ENCODE data around the gene CALM3.
A peak's percentile ranks its signal among the peaks of the same experiment; 100 is the strongest.

CALM3 gene

GRCh38 chr19:46634045-46634655 lies 33.0 kb downstream of the CALM3 start:
- peaks cover 10% of the 10 kb centered on the region for H3K4me1 Mint-ChIP-seq
- no peaks in the 10 kb centered on the region for H3K36me3 Mint-ChIP-seq
- H3K4me3 Mint-ChIP-seq: no peak overlapping the region
- DNase-seq (ENCODE audit: low spot score in 2 of 2): peak; percentile 81 to 97
- no peak overlapping the region for H3K27ac Mint-ChIP-seq
- peak; percentile 45 for ATAC-seq
- H3K9me3 Mint-ChIP-seq: no peaks in the 10 kb centered on the region

DNA sequence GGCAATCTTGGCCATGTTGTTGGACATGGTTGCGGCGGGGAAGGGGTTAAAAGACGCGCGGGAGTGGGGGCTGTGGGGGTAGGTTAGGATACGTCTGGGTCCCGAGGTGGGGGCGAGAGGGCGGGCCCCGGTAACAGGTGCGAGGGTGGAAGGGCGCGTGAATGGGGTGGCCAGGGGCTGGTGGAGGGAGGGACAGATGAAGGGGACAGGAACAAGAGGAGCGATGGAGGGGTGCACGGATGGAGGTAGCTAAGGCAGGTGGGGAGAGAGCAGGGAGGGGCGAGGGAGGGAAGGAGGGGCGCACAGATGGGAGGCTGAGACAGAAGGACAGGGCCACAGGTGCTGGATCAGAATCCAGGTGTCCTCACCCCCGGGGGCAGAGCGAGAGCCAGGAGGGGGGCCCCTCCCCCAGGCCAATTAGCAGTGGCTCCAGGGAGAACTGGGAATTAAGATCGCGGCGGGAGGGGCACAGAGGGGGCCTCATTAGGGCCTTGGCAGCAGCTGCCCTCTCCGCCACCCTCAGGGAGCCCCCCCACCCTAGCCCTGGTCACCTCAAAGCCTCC lies 33.6 kb downstream of the CALM3 start:
- ATAC-seq (no peak), DNase-seq (ENCODE audit: low spot score in 2 of 2) (no peak)
- H3K27ac Mint-ChIP-seq: peak overlapping the region; percentile 35
- H3K4me3 Mint-ChIP-seq: no peak overlapping the region
- H3K9me3 Mint-ChIP-seq: no peaks in the 10 kb centered on the region
- H3K36me3 Mint-ChIP-seq: no peaks in the 10 kb centered on the region
- peaks cover 10% of the 10 kb centered on the region for H3K4me1 Mint-ChIP-seq

DNA sequence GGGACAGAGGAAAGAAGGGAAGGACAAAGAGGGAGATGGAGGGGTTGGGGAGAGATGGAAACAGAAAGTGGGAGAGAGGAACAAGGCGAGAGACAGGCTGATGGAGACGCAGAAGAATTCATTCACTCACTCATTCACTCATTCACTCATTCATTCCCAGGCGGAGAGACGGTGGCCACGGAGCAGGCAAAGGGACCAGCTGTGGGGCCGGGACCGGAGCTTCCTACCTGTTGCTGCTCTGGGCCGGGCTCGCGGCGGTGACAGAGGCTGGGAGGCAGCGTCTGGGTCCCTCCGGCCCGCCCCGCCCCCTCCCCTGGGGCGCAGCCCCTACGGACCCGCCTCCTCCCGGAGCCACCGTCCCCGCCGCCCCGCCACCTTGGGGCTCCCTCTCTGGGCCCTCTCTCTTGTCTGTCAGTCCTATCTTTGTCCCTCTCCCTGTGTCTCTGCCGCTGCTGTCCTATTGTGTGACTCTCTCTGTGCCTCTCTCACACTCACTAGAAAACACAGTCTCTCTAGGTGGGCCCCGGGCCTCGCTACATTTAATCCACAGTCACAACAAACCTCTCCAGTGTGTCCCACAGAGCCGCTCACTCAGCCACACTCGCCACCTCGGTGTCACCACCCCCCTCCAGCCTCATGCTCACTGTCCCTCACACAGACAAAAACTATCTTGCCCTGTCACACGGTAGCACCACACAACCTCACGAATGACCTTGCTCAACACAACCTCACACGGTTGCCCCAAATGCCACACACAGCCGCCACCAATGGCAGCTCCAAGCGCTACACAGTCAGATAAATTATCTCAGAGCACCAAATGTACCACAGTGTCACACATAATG lies 35.0 kb downstream of the CALM3 start, which contains the start of gene GNG8:
Gene GNG8 (minus strand): TSS at position 283 of the 842 bp plus-strand sequence. CDS start 1,520 bp downstream, outside the sequence.
- Mint-ChIP-seq H3K4me3 (no peak within 1 kb of the TSS), H3K4me1 (peaks cover 10% of the 10 kb centered on the region), H3K9me3 (no peaks in the 10 kb centered on the region), H3K27ac (peak within 1 kb of the TSS; percentile 35), H3K36me3 (no peaks in the 10 kb centered on the region)
- ATAC-seq (no peak), DNase-seq (ENCODE audit: low spot score in 2 of 2) (no peak)

DNA sequence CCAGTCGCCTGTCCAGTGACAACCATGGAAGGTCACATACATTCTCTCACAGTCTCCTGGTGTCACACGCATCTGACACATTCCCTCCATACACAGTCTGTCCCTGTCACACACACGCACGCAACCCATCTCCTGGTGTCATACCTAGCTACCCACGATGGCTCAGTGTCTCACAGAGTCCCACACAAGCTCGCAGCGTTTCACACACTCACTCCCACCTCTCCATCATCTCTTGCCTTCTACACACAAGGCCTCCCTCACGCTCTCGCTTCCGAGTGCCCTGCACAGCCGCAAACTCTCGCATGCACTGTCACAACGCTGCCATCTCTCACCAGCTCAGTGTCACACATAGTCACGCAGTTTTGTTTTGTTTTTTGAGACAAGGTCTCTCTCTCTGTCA lies 36.1 kb downstream of the CALM3 start:
- ATAC-seq (no peak), DNase-seq (ENCODE audit: low spot score in 2 of 2) (no peak)
- Mint-ChIP-seq H3K4me1 (peaks cover 10% of the 10 kb centered on the region), H3K9me3 (no peaks in the 10 kb centered on the region), H3K27ac (no peak overlapping the region), H3K4me3 (no peak overlapping the region), H3K36me3 (no peaks in the 10 kb centered on the region)

DNA sequence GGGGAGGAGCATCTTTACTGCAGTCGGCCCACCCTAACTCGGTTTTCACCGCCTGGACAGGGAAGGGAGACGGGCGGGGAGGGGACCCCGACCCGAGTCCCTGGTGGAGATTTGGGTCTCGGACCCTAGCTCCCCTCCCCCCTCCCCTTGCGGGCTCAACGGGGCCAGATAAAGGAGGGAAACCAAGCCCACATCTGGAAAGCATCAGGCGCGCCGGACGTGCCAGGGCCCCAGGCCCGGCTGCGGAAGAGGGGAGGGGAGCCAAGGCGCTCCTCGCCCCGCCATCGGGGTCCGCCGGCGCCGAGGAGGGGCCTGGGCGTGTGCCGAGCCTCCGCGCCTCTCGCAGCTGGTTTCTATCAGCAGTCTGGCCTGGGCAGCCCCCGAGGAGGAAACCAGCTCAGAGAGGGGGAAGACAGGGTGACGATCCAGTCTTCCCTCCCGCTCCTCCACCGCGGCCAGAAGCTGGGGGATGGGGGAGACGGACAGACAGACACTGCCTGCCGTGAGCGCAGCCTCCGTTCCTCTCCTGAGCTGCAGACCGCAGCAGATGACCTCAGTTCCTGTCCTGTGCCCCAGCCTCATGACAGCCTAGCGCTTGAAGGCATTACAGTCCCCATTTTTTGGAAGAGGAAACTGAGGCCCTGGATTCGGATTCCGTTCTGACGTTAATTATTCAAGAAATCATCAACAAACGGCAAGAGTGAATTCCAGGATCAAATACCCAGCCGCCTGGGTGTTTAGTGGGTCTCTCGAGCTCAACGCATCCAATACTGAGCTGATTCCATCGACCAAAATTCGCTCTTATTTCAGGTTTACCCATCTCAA lies 38.4 kb downstream of the CALM3 start:
- no peaks in the 10 kb centered on the region for H3K4me1 Mint-ChIP-seq
- no peak overlapping the region for H3K4me3 Mint-ChIP-seq
- H3K9me3 Mint-ChIP-seq: no peaks in the 10 kb centered on the region
- DNase-seq (ENCODE audit: low spot score in 2 of 2): no peak
- H3K27ac Mint-ChIP-seq: no peak overlapping the region
- no peaks in the 10 kb centered on the region for H3K36me3 Mint-ChIP-seq
- ATAC-seq: peak; percentile 15

- Mint-ChIP-seq H3K27ac (no peak overlapping the region), H3K4me3 (no peak overlapping the region), H3K36me3 (no peaks in the 10 kb centered on the region), H3K4me1 (no peaks in the 10 kb centered on the region), H3K9me3 (no peaks in the 10 kb centered on the region)
- ATAC-seq: no peak
- no peak for DNase-seq (ENCODE audit: low spot score in 2 of 2)
Measured at GRCh38 chr19:46640656-46641055, 39.5 kb downstream of the CALM3 start.

DNA sequence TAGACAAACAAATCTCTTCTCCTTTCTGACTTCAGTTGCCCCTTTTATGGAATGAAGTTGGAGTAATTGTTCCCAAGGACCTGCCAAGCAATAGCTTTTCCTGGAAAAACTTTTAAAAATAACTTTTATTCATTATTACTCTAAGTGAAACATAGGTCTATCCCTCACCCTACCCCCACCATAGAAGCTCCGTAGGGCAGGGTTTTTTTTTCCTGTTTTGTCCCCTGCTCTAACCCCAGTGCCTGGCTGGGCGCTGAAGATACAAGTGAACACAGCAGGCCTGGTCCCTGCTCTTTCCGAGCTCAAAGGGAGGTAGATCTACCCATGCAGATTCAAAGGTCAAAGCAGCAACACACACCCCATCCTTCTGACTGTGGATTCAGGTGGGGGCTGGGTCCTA lies 43.6 kb downstream of the CALM3 start:
- Mint-ChIP-seq H3K4me3 (no peak overlapping the region), H3K4me1 (peaks cover 9% of the 10 kb centered on the region), H3K9me3 (no peaks in the 10 kb centered on the region), H3K36me3 (no peaks in the 10 kb centered on the region), H3K27ac (no peak overlapping the region)
- DNase-seq (ENCODE audit: low spot score in 2 of 2) (no peak), ATAC-seq (no peak)

DNA sequence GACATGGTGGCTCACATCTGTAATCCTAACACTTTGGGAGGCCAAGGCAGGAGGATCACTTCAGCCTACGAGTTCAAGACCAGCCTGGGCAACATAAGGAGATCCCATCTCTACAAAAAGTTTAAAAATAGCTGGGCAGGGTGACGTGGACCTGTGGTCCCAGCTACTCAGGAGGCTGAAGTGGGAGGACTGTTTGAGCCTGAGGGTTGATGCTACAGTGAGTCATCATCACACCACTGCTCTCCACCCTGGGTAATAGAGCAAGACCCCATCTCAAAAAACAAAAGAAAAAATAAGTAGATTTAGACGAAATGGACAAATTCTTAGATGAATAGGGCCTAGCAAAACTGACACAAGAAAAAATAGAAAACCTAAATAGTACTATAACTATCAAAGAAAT lies 45.3 kb downstream of the CALM3 start:
- Mint-ChIP-seq H3K4me3 (no peak overlapping the region), H3K9me3 (no peaks in the 10 kb centered on the region), H3K4me1 (peaks cover 9% of the 10 kb centered on the region), H3K36me3 (peaks cover 6% of the 10 kb centered on the region), H3K27ac (no peak overlapping the region)
- ATAC-seq (no peak), DNase-seq (ENCODE audit: low spot score in 2 of 2) (no peak)

DNA sequence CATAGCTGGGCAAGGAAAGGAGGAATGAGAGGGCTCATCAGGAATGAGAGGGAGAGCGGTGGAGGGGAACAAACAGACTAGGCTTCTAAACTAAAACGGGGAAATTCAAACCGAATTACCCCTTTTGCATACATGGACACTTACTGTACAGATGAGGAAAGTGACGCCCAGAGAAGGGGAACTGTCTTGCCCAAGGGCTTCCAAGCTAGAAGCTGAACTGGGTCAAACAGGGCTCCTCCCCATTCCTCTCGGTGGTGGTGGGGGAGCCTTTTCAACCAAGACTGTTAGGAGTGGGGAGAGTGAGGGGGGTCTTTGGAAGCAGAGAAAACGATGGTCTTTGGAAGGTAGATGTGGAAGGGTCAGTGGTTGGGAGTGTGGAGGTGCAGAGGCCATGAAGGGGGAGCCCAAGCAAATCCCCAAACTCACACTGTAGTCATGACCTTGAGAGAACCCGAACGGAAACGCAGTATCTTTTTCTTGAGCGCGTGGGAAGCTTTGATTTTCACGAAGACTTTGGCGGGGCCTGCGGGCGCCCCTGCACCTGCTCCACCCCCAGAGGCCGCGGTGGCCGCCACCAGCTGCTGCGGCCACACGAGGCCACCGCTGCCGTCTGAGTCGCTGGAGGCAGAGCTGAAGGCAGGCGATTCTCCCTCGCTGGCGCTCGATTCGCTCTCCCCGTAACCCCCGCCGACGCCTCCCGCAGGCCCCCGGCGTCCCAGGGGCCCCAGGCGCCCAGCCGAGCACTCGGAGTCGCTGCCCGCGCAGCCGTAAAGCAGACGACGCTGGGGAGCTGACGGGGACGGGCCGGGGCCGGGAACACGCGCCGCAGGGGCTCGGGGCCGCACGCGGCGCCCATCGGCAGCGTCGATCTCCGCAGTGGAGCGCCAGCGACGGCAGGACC lies 47.2 kb downstream of the CALM3 start:
- peaks cover 6% of the 10 kb centered on the region for H3K36me3 Mint-ChIP-seq
- peak; percentile 34 for ATAC-seq
- H3K27ac Mint-ChIP-seq: no peak overlapping the region
- no peak for DNase-seq (ENCODE audit: low spot score in 2 of 2)
- peak overlapping the region; percentile 5 for H3K4me3 Mint-ChIP-seq
- H3K4me1 Mint-ChIP-seq: peaks cover 9% of the 10 kb centered on the region
- no peaks in the 10 kb centered on the region for H3K9me3 Mint-ChIP-seq

DNA sequence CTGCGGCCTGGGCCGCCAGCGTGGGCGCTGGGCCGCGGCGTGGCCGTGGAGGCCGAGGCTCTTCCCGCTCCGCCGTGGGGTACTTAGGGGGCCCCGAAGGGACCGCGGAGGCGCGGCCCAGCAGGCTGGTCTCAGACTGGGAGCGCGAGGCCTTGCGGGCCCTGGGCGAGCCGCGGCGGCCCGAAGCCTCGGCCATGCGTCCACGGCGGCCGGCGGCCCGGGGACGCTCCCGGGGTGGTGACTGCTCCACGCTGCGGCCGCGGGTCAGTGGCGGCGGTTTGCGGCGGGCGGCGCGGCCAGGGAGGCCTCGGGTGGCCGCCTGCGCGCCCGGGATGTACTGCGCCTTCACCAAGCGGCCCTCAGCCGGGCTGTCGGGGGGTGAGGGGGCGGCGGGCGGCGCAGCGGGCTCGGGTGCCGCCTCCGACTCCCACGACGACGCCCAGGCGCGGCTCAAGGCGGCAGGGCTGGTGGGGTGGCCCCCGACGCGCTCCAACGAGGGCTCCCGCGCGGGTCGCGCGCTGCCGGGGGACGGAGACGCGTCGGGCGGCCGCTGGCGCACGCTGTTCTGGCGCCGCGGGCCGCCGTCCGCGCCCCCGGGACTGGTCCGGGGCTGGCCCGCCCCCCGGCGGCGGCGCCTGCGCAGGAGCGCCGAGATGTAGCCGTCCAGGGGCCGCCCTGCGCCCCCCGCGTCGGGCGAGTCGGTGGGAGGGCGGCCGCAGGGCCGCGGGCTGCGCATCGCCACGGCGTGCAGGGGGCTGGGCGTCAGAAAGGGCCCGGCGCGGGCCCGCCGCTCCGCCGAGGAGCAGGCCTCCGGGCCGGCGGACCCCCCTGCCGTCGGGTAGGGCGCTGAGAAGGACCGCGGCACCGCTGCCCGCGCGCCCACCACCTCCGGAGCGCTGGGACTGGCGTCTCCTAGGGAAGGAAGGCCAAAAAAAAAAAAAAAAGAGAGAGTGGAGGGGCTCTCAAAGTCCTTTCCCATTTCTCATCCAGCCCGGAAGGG lies 48.1 kb downstream of the CALM3 start:
- H3K36me3 Mint-ChIP-seq: peaks cover 6% of the 10 kb centered on the region
- ATAC-seq (no peak), DNase-seq (ENCODE audit: low spot score in 2 of 2) (no peak)
- H3K9me3 Mint-ChIP-seq: no peaks in the 10 kb centered on the region
- H3K4me1 Mint-ChIP-seq: peaks cover 9% of the 10 kb centered on the region
- H3K27ac Mint-ChIP-seq: no peak overlapping the region
- H3K4me3 Mint-ChIP-seq: no peak overlapping the region

- Mint-ChIP-seq H3K9me3 (no peaks in the 10 kb centered on the region), H3K27ac (peak overlapping the region; percentile 60), H3K36me3 (peaks cover 6% of the 10 kb centered on the region), H3K4me3 (no peak overlapping the region), H3K4me1 (peaks cover 9% of the 10 kb centered on the region)
- DNase-seq (ENCODE audit: low spot score in 2 of 2) (no peak), ATAC-seq (no peak)
Measured at GRCh38 chr19:46650445-46650844, 49.3 kb downstream of the CALM3 start.

- Mint-ChIP-seq H3K4me1 (peaks cover 3% of the 10 kb centered on the region), H3K9me3 (no peaks in the 10 kb centered on the region), H3K27ac (no peak overlapping the region), H3K36me3 (peaks cover 6% of the 10 kb centered on the region), H3K4me3 (no peak overlapping the region)
- DNase-seq (ENCODE audit: low spot score in 2 of 2) (no peak), ATAC-seq (no peak)
Measured at GRCh38 chr19:46654621-46655152, 53.6 kb downstream of the CALM3 start.

DNA sequence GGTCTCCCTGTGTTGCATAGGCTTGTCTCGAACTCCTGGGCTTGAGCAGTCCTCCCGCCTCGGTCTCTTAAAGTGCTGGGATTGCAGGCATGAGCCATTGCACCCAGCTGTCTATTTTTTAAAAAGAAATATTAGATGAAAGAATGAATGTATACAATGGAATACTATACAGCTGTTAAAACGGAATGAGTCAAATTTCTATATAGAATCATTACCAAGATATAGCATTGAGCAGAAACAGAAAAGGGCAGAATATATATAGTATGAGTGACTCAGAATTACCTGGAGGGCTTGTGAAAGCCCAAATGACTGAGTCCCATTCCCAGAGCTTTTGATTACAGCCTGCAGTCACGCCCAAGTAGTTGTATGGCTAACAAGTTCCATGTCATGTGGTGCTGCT lies 55.4 kb downstream of the CALM3 start:
- H3K4me1 Mint-ChIP-seq: peaks cover 13% of the 10 kb centered on the region
- no peak overlapping the region for H3K4me3 Mint-ChIP-seq
- ATAC-seq: no peak
- no peaks in the 10 kb centered on the region for H3K36me3 Mint-ChIP-seq
- no peak overlapping the region for H3K27ac Mint-ChIP-seq
- H3K9me3 Mint-ChIP-seq: no peaks in the 10 kb centered on the region
- no peak for DNase-seq (ENCODE audit: low spot score in 2 of 2)
